ENCODE results near the gene SLC2A11. TPM values are rescaled to one million over a fixed set of nuclear protein-coding genes. Genes with fewer than 3 reads are reported as not detected.

The SLC2A11 gene
- total RNA-seq, 1 donor: 15.1 TPM

DNA sequence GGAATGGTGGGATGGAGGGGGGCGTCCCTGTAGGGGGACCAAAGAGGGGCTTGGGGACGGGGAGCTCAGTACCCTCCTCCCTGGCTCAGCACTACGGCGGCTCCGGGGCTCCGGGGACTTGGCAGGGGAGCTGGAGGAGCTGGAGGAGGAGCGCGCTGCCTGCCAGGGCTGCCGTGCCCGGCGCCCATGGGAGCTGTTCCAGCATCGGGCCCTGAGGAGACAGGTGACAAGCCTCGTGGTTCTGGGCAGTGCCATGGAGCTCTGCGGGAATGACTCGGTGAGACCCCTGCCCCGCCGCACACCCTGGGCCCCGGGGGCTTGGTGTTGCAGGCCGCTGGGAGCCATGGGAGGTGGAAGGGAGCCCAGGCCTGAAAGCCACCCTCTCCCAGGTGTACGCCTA lies 24.7 kb downstream of the SLC2A11 start:
- no peak overlapping the region for H3K4me3 ChIP-seq (ENCODE audit: low read depth, low read length)
- TF ChIP-seq CTCF (IDR thresholded peaks at IDR 0.05; ENCODE audit: insufficient read depth, low read depth, low read length): no peak

GRCh38 chr22:23883658-23884057 lies 26.0 kb downstream of the SLC2A11 start:
- DNase-seq (ENCODE audit: low read depth): no peak
- H3K4me3 ChIP-seq (ENCODE audit: low read depth, low read length): no peak overlapping the region
- no peak for TF ChIP-seq CTCF (IDR thresholded peaks at IDR 0.05; ENCODE audit: insufficient read depth, low read depth, low read length)

More for the DNA sequence above, 24.7 kb downstream of the SLC2A11 start:
- DNase-seq (ENCODE audit: low read depth): no peak

GRCh38 chr22:23884140-23884539 lies 26.5 kb downstream of the SLC2A11 start:
- no peak overlapping the region for H3K4me3 ChIP-seq (ENCODE audit: low read depth, low read length)
- no peak for DNase-seq (ENCODE audit: low read depth)
- TF ChIP-seq CTCF (IDR thresholded peaks at IDR 0.05; ENCODE audit: insufficient read depth, low read depth, low read length): no peak

GRCh38 chr22:23888615-23889401 lies 31.1 kb downstream of the SLC2A11 start:
- peak; percentile 30 for TF ChIP-seq CTCF (IDR thresholded peaks at IDR 0.05; ENCODE audit: insufficient read depth, low read depth, low read length)
- peak; percentile 28 for DNase-seq (ENCODE audit: low read depth)
- H3K4me3 ChIP-seq (ENCODE audit: low read depth, low read length): no peak overlapping the region

DNA sequence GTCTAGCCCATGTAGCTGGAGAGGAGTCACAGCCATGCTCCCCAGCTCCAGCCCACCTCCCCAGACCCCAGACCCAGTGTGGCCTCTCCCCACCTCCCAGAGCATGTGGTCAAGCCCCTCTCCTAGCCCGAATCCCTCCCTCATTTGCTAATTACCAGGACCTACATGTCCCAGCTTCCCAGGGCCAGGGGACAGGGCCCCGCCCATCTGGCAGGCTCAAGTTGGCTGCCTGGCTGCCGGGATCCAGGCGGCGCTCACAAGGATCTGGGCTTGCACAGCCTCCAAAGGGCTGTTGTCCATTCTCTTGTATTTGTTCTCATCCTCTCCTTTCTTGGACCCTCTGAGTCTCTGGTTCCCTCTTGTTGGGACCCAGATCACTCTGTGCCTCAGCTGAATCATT lies 31.9 kb downstream of the SLC2A11 start:
- no peak for TF ChIP-seq CTCF (IDR thresholded peaks at IDR 0.05; ENCODE audit: insufficient read depth, low read depth, low read length)
- H3K4me3 ChIP-seq (ENCODE audit: low read depth, low read length): no peak overlapping the region
- DNase-seq (ENCODE audit: low read depth): no peak

GRCh38 chr22:23891726-23892125 lies 34.1 kb downstream of the SLC2A11 start:
- no peak overlapping the region for H3K4me3 ChIP-seq (ENCODE audit: low read depth, low read length)
- DNase-seq (ENCODE audit: low read depth): no peak
- no peak for TF ChIP-seq CTCF (IDR thresholded peaks at IDR 0.05; ENCODE audit: insufficient read depth, low read depth, low read length)

DNA sequence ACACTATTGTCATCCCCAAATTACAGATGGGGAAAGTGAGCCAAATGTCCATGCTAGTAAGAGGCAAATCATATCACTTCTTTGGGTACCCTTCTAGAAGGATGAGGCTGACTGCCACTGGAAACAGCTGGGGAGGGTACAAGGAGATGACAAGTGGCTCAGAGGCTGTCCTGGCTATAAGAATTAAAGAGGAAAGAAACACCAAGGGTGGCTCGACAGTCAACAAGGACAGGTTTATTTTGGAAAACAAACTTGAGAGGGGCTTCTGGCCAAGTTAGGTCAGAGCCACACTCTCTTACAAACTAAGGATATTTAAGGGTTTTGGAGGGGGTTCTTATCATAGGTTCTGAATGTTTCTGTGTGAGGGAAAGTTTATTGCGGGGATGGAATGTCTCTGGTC lies 34.5 kb downstream of the SLC2A11 start:
- no peak for DNase-seq (ENCODE audit: low read depth)
- no peak for TF ChIP-seq CTCF (IDR thresholded peaks at IDR 0.05; ENCODE audit: insufficient read depth, low read depth, low read length)
- H3K4me3 ChIP-seq (ENCODE audit: low read depth, low read length): no peak overlapping the region
